HEK293 (cell line): ENCODE measurements around the gene NAPSA.

Source experiments
- OVOL3 ChIP-seq: fragments of 450-650 bp; formaldehyde crosslinking; IDR thresholded peaks from 2 replicates; pipeline ENCODE4 v1.5.1; 2016; ENCODE audit warnings: missing biosample characterization, missing genetic modification characterization
- SETDB1 ChIP-seq: IDR thresholded peaks from one replicate; pipeline ENCODE4 v1.6.1; 2017; ENCODE audit warnings: mild to moderate bottlenecking, low read length, moderate library complexity, mixed read lengths; ENCODE audit not compliant: insufficient read length
- YY1 ChIP-seq: fragments of 450-650 bp; formaldehyde crosslinking; IDR thresholded peaks from 2 replicates; pipeline ENCODE4 v1.5.1; 2018; ENCODE audit warnings: missing biosample characterization, missing genetic modification characterization
- ZBTB1 ChIP-seq: fragments of 450-650 bp; formaldehyde crosslinking; IDR thresholded peaks from 2 replicates; pipeline ENCODE4 v1.5.1; 2016; ENCODE audit warnings: missing biosample characterization, missing genetic modification characterization
- ZNF350 ChIP-seq: fragments of 450-650 bp; formaldehyde crosslinking; IDR thresholded peaks from 2 replicates; pipeline ENCODE4 v1.5.0; 2017; ENCODE audit warnings: missing biosample characterization, mild to moderate bottlenecking, missing genetic modification characterization
- ZNF391 ChIP-seq: fragments of 450-650 bp; formaldehyde crosslinking; IDR thresholded peaks from 2 replicates; pipeline ENCODE4 v1.5.1; 2016; ENCODE audit warnings: low read depth, missing biosample characterization, missing genetic modification characterization, borderline replicate concordance
- ZNF548 ChIP-seq: fragments of 450-650 bp; formaldehyde crosslinking; IDR thresholded peaks from 2 replicates; pipeline ENCODE4 v1.5.1; 2016; ENCODE audit warnings: missing biosample characterization, missing genetic modification characterization
- ZNF555 ChIP-seq: fragments of 450-650 bp; formaldehyde crosslinking; conservative IDR thresholded peaks from 2 replicates; pipeline ENCODE4 v1.5.1; 2017; ENCODE audit warnings: missing biosample characterization, mild to moderate bottlenecking, missing genetic modification characterization, inconsistent platforms
- TF ChIP-seq, protein P1 (sequence below): fragments of 450-650 bp; formaldehyde crosslinking; IDR thresholded peaks from 2 replicates; pipeline ENCODE4 v1.5.1; 2016; ENCODE audit warnings: missing biosample characterization, missing genetic modification characterization
- TF ChIP-seq, protein P2 (sequence below): fragments of 450-650 bp; formaldehyde crosslinking; IDR thresholded peaks from 2 replicates; pipeline ENCODE4 v1.5.1; 2016; ENCODE audit warnings: missing biosample characterization, missing genetic modification characterization
- TF ChIP-seq, protein P3 (sequence below): fragments of 450-650 bp; formaldehyde crosslinking; IDR thresholded peaks from 2 replicates; pipeline ENCODE4 v1.5.1; 2016; ENCODE audit warnings: missing biosample characterization, missing genetic modification characterization

DNA sequence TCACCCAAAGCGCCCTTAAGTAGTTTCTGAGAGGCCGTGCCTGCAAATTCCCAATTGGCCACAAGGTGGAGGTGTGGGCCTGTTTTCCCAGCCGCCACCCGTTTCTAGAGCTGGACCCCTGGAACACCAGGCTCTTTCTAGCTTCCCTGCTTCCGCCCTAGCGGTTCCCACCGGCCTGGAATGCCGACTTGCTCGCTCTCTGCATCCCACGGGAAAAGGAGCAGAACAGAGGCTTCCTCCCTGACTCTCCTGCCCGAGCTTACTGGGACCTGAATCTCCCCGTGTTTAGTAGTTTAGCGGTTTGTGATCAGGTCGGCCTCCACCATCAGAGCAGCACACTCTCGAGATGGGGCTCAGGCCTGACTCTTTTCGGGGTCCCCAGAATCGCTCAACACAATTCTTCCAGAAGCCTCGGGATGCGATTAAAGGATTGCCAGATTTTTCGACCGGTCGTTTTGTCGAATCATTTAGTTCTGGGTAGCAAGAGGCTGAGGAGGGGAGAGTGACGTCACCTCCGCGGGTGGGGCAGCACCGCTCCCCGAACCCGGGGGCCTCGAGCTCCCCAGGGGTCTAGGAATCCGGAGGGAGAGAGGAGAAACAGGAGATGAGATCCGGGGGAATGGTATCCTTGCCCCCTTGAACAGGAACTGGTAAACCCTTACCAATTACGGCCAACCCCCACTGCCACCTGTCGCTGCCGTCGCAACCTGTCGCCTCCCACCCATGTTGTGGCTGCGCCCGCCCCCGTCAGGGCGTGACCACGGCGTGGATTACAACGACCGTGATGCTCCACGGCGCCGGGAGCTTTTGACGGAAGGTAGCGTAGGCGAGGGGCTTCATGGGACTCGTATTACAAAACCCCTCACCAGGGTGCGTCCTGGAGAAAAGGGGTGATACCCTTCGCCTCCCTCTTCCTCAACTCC, 8.0 kb downstream of the NAPSA start:
- TF ChIP-seq YY1 (tag by site-specific recombination): no peak
- TF ChIP-seq ZNF350 (tag by site-specific recombination): no peak
- TF ChIP-seq ZNF555 (tag by site-specific recombination): no peak
- no peak for TF ChIP-seq SETDB1
- TF ChIP-seq, protein P1, sequence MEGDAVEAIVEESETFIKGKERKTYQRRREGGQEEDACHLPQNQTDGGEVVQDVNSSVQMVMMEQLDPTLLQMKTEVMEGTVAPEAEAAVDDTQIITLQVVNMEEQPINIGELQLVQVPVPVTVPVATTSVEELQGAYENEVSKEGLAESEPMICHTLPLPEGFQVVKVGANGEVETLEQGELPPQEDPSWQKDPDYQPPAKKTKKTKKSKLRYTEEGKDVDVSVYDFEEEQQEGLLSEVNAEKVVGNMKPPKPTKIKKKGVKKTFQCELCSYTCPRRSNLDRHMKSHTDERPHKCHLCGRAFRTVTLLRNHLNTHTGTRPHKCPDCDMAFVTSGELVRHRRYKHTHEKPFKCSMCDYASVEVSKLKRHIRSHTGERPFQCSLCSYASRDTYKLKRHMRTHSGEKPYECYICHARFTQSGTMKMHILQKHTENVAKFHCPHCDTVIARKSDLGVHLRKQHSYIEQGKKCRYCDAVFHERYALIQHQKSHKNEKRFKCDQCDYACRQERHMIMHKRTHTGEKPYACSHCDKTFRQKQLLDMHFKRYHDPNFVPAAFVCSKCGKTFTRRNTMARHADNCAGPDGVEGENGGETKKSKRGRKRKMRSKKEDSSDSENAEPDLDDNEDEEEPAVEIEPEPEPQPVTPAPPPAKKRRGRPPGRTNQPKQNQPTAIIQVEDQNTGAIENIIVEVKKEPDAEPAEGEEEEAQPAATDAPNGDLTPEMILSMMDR (tag by site-specific recombination): peak; percentile 73
- TF ChIP-seq ZBTB1 (tag by site-specific recombination): no peak
- no peak for TF ChIP-seq ZNF391 (tag by site-specific recombination)
- TF ChIP-seq ZNF548 (tag by site-specific recombination): no peak
- no peak for TF ChIP-seq OVOL3 (tag by site-specific recombination)
- TF ChIP-seq, protein P2, sequence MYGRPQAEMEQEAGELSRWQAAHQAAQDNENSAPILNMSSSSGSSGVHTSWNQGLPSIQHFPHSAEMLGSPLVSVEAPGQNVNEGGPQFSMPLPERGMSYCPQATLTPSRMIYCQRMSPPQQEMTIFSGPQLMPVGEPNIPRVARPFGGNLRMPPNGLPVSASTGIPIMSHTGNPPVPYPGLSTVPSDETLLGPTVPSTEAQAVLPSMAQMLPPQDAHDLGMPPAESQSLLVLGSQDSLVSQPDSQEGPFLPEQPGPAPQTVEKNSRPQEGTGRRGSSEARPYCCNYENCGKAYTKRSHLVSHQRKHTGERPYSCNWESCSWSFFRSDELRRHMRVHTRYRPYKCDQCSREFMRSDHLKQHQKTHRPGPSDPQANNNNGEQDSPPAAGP (tag by site-specific recombination): no peak
- TF ChIP-seq, protein P3, sequence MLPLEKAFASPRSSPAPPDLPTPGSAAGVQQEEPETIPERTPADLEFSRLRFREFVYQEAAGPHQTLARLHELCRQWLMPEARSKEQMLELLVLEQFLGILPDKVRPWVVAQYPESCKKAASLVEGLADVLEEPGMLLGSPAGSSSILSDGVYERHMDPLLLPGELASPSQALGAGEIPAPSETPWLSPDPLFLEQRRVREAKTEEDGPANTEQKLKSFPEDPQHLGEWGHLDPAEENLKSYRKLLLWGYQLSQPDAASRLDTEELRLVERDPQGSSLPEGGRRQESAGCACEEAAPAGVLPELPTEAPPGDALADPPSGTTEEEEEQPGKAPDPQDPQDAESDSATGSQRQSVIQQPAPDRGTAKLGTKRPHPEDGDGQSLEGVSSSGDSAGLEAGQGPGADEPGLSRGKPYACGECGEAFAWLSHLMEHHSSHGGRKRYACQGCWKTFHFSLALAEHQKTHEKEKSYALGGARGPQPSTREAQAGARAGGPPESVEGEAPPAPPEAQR: no peak
